Loucy (cell line): ENCODE results near the gene POTEF.
"Not testable (repeated sequence)": the region's sequence is repeated elsewhere in the genome, so short reads cannot be mapped to it uniquely, and the experiment has no call there.

Experiments
- H2AFZ ChIP-seq: fragments of 200-600 bp; sonication (generic); 2 replicates; pipeline ENCODE4 v1.6.0; 2016; ENCODE audit warnings: antibody characterized with exemption, mild to moderate bottlenecking, low read length, moderate library complexity
- H3F3A ChIP-seq: fragments of 200-600 bp; 2 replicates; pipeline ENCODE4 v1.6.0; 2016; ENCODE audit warnings: antibody characterized with exemption, low read depth, mild to moderate bottlenecking
- H3K27me3 ChIP-seq: fragments of 200-600 bp; sonication (generic); 2 replicates; pipeline ENCODE4 v1.6.1; 2014; ENCODE audit warnings: low read length, mild to moderate bottlenecking; ENCODE audit not compliant: insufficient read depth, poor library complexity, severe bottlenecking
- H3K36me3 ChIP-seq: fragments of 200-600 bp; sonication (generic); 2 replicates; pipeline ENCODE4 v1.6.1; 2016; ENCODE audit warnings: low read length; ENCODE audit not compliant: insufficient read depth
- H3K4me1 ChIP-seq: fragments of 200-600 bp; sonication (generic); 2 replicates; pipeline ENCODE4 v1.5.1; 2014; ENCODE audit warnings: low read length, mild to moderate bottlenecking; ENCODE audit not compliant: insufficient read depth, poor library complexity, severe bottlenecking
- H3K4me2 ChIP-seq: fragments of 200-600 bp; sonication (generic); 2 replicates; pipeline ENCODE4 v1.6.0; 2014; ENCODE audit warnings: antibody characterized with exemption, low read length, low read depth, mild to moderate bottlenecking; ENCODE audit not compliant: poor library complexity, severe bottlenecking
- H3K4me3 ChIP-seq: fragments of 200-600 bp; sonication (generic); 2 replicates; pipeline ENCODE4 v1.5.1; 2014; ENCODE audit warnings: low read length, mild to moderate bottlenecking, mixed read lengths; ENCODE audit not compliant: poor library complexity, severe bottlenecking
- H3K79me2 ChIP-seq: fragments of 200-600 bp; sonication (generic); 2 replicates; pipeline ENCODE4 v1.6.1; 2014; ENCODE audit warnings: low read length; ENCODE audit not compliant: insufficient read depth
- H3K9ac ChIP-seq: fragments of 200-600 bp; sonication (generic); 2 replicates; pipeline ENCODE4 v1.6.0; 2014; ENCODE audit warnings: mild to moderate bottlenecking, low read depth, low read length, moderate library complexity; ENCODE audit not compliant: poor library complexity, severe bottlenecking
- H3K9me2 ChIP-seq: fragments of 200-600 bp; sonication (generic); replicated peaks from 2 replicates; pipeline ENCODE4 v1.6.1; 2016; ENCODE audit warnings: low read depth, low read length, mixed read lengths
- H3K9me3 ChIP-seq: fragments of 200-600 bp; sonication (generic); 2 replicates; pipeline ENCODE4 v1.6.1; 2014; ENCODE audit warnings: mild to moderate bottlenecking, antibody characterized with exemption, low read length, low read depth; ENCODE audit not compliant: insufficient read depth
- H4K20me1 ChIP-seq: fragments of 200-600 bp; sonication (generic); 2 replicates; pipeline ENCODE4 v1.6.0; 2014; ENCODE audit warnings: antibody characterized with exemption, low read length, mild to moderate bottlenecking; ENCODE audit not compliant: insufficient read depth, poor library complexity, severe bottlenecking
- CTCF ChIP-seq: fragments of 200-600 bp; sonication (generic); conservative IDR thresholded peaks from 2 replicates; pipeline ENCODE4 v1.5.1; 2014; ENCODE audit warnings: mild to moderate bottlenecking, antibody characterized with exemption, low read length
- EZH2phosphoT487 ChIP-seq: fragments of 200-600 bp; IDR thresholded peaks from 2 replicates; pipeline ENCODE4 v1.6.1; 2018; ENCODE audit warnings: antibody characterized with exemption, mild to moderate bottlenecking, moderate library complexity, borderline replicate concordance

Gene POTEF

GRCh38 chr2:130160131-130160530 lies 31.1 kb upstream of the POTEF start:
- Histone ChIP-seq H3K9ac (no peak overlapping the region), H4K20me1 (no peaks in the 10 kb centered on the region), H3K27me3 (no peaks in the 10 kb centered on the region), H3K79me2 (no peaks in the 10 kb centered on the region), H3K9me3 (no peaks in the 10 kb centered on the region), H3K36me3 (peaks cover 50% of the 10 kb centered on the region; the same call in 1 of the 2 replicates), H3K4me2 (no peak overlapping the region), H3F3A (no peaks in the 10 kb centered on the region), H2AFZ (no peak overlapping the region), H3K4me3 (no peak overlapping the region), H3K4me1 (no peaks in the 10 kb centered on the region), H3K9me2 (no peaks in the 10 kb centered on the region)
- TF ChIP-seq CTCF (no peak), EZH2phosphoT487 (no peak)

GRCh38 chr2:130159376-130159775 lies 30.4 kb upstream of the POTEF start:
- H3K4me3 ChIP-seq, H3K9me3 ChIP-seq, H3K4me2 ChIP-seq, H3K9ac ChIP-seq, H2AFZ ChIP-seq, H3K27me3 ChIP-seq, H3F3A ChIP-seq, H4K20me1 ChIP-seq, H3K4me1 ChIP-seq, H3K9me2 ChIP-seq, H3K79me2 ChIP-seq: not testable (repeated sequence)
- H3K36me3 ChIP-seq, result peaks cover 49% of the 10 kb centered on the region; the same call in 1 of the 2 replicates

GRCh38 chr2:130158631-130159030 lies 29.6 kb upstream of the POTEF start:
- no peak overlapping the region for H3K4me2 ChIP-seq
- TF ChIP-seq CTCF, result no peak
- TF ChIP-seq EZH2phosphoT487, result no peak

GRCh38 chr2:130157825-130158514 lies 28.9 kb upstream of the POTEF start:
- H3K9ac ChIP-seq, H3F3A ChIP-seq, H3K9me2 ChIP-seq, H3K4me1 ChIP-seq, H3K27me3 ChIP-seq, H3K9me3 ChIP-seq, H3K4me2 ChIP-seq, H2AFZ ChIP-seq, H3K4me3 ChIP-seq, H3K79me2 ChIP-seq, H4K20me1 ChIP-seq: not testable (repeated sequence)
- H3K36me3 ChIP-seq, result peaks cover 39% of the 10 kb centered on the region; the same call in 1 of the 2 replicates

More at GRCh38 chr2:130158631-130159030, 29.6 kb upstream of the POTEF start:
- H3K9me3 ChIP-seq, result no peaks in the 10 kb centered on the region
- H3K9me2 ChIP-seq, result no peaks in the 10 kb centered on the region
- no peaks in the 10 kb centered on the region for H3F3A ChIP-seq
- H2AFZ ChIP-seq, result no peak overlapping the region
- H3K36me3 ChIP-seq, result peaks cover 41% of the 10 kb centered on the region; the same call in 1 of the 2 replicates
- no peak overlapping the region for H3K4me3 ChIP-seq
- no peaks in the 10 kb centered on the region for H3K4me1 ChIP-seq
- no peaks in the 10 kb centered on the region for H3K79me2 ChIP-seq
- no peak overlapping the region for H3K9ac ChIP-seq
- H4K20me1 ChIP-seq, result no peaks in the 10 kb centered on the region
- no peaks in the 10 kb centered on the region for H3K27me3 ChIP-seq

- not testable (repeated sequence) for H3K4me1 ChIP-seq
Observed at GRCh38 chr2:130157354-130157753, 28.3 kb upstream of the POTEF start.

More at GRCh38 chr2:130157354-130157753, 28.3 kb upstream of the POTEF start:
- H3K4me2 ChIP-seq, H3K79me2 ChIP-seq, H3K9me3 ChIP-seq, H3K9me2 ChIP-seq, H3K27me3 ChIP-seq, H3K4me3 ChIP-seq, H3F3A ChIP-seq, H2AFZ ChIP-seq, H4K20me1 ChIP-seq, H3K9ac ChIP-seq: not testable (repeated sequence)
- H3K36me3 ChIP-seq, result peaks cover 36% of the 10 kb centered on the region; the same call in 1 of the 2 replicates
